Astrocyte of the cerebellum (primary cell): ENCODE data around the gene LPCAT2.
"Not testable (repeated sequence)": the region's sequence is repeated elsewhere in the genome, so short reads cannot be mapped to it uniquely, and the experiment has no call there.

ENCODE experiments used
- DNase-seq: peaks from one replicate; pipeline ENCODE4 v3.0.0-alpha.2; 2011; ENCODE audit warnings: low read depth
- H3K4me3 ChIP-seq: 2 replicates; pipeline ENCODE4 v1.5.1; 2011; ENCODE audit warnings: mild to moderate bottlenecking, low read depth, low read length, moderate library complexity
- in situ Hi-C: cut with HindIII; loops from 2 replicates; pipeline ENCODE4 v1.10.0; 2017; ENCODE audit warnings: low sequenced_read_pairs
- TF ChIP-seq, protein P1 (sequence below): IDR thresholded peaks from 2 replicates; pipeline ENCODE4 v1.5.1; 2012; ENCODE audit warnings: low read length, low read depth, moderate library complexity, mild to moderate bottlenecking; ENCODE audit errors: missing control alignments

LPCAT2 gene

DNA sequence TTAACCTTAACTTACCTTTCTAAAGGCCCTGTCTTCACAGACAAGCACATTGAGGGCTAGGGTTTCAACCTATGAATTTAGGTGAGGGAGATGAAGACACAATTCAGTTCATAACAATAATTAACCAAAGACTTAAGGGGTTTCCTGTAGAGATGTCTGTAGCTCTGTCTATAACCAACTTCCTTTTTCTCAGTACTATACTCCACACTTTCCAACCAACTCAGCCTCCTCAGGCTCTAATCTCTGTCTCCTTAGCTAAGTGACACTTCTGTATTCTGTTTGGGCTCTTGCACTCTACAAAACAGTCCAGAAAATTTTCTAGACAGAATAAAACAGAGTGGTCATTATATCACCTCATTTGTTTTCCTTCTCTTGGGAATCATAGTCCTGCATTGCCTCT is 83.4 kb downstream of the LPCAT2 start:
- DNase-seq: no peak
- TF ChIP-seq, protein P1, sequence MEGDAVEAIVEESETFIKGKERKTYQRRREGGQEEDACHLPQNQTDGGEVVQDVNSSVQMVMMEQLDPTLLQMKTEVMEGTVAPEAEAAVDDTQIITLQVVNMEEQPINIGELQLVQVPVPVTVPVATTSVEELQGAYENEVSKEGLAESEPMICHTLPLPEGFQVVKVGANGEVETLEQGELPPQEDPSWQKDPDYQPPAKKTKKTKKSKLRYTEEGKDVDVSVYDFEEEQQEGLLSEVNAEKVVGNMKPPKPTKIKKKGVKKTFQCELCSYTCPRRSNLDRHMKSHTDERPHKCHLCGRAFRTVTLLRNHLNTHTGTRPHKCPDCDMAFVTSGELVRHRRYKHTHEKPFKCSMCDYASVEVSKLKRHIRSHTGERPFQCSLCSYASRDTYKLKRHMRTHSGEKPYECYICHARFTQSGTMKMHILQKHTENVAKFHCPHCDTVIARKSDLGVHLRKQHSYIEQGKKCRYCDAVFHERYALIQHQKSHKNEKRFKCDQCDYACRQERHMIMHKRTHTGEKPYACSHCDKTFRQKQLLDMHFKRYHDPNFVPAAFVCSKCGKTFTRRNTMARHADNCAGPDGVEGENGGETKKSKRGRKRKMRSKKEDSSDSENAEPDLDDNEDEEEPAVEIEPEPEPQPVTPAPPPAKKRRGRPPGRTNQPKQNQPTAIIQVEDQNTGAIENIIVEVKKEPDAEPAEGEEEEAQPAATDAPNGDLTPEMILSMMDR: no peak
- in situ Hi-C loops: no loop called here
- no peak overlapping the region for H3K4me3 ChIP-seq

DNA sequence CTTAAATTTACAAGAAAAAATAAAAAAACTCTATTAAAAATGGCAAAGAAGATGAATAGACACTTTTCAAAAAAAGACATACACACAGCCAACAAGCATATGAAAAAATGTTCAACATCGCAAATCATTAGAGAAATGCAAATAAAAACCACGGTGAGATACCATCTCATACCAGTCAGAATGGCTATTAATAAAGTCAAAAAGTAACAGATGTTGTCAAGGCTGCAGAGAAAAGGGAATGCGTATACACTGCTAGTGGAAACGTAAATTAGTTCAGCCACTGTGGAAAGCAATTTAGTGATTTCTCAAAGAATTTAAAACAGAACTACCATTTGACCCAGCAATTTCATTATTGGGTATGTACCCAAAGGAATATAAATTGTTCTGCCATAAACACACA is 89.1 kb downstream of the LPCAT2 start:
- H3K4me3 ChIP-seq: no peak overlapping the region
- TF ChIP-seq, protein P1: no peak
- in situ Hi-C loops: no loop called here
- DNase-seq: no peak

DNA sequence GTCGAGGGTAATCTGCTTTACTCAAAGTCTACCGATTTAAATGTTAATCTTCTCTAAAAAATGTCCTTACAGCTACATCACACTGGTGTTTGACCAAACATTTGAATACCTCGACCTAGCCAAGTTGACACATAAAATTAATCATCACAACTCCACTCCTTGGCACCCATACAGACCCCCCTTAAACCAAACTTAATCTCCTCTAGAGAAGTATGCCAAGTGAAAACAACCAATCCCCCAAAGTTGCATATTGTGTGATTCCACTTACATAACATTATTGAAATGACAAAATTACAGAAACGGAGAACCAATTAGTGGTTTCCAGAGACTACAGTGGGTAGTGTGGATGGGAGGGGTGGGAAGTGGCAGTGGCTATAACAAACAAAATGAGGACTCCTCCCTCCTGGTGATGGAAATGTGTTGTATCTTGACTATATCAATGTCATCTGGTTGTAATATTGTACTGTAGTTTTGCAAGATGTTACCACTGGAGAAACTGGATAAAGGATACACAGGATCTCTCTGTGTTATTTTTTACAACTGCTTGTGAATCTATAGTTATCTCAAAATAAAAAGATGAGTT is 97.0 kb downstream of the LPCAT2 start:
- no peak for DNase-seq
- in situ Hi-C loops: no loop called here
- no peak overlapping the region for H3K4me3 ChIP-seq
- TF ChIP-seq, protein P1: no peak

DNA sequence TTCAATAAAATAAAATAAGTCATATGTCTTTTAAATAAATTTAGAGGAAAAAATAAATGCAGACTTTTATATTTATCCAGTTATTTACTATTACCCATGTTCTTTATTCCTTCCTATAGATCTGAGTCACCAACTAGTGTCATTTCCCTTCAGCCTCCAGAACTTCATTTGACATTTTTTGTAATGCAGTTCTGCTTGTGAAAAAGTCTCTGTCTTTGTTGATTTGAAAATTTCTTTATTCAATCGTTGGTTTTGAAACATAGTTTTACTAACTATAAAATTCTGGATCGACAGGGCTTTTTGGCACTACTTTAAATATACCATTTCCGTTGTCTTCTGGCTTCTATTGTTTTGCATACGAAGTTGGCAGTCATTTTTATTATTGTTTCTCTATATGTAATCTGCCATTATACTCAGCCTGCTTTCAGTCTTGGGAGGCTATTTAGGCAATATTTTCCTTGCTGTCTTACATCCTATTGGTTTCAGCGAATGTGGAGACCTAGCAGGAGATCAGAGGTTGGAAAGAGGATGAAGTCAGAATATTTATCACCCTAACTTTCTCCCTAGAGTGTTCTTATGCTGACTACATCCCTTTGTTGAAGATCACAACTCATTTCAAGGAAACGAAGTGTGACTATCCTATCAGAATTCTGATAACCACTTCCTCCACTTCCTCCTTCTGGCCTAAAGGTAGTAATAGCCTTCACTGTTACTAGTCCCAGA is 104.9 kb downstream of the LPCAT2 start:
- no peak overlapping the region for H3K4me3 ChIP-seq
- TF ChIP-seq, protein P1: no peak
- in situ Hi-C loops: no loop called here
- no peak for DNase-seq

DNA sequence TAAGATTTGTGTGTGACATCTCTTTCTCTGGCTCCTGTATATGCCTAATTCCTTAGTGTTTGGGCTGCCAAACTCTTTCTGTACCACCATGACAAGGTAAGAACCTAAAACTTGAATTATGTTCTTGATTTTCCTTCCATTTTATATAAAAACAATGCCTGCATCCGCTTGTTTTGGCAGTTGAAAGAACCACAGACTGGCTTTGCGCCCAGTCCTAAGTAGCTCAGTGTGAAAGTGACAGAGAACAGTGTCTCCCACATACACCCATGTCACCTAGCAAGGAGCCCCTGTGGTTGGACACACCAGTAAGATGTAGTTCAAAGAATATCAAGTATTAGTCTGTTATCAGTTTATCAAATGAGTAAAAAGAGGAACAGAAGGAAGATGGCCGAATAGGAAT is 106.2 kb downstream of the LPCAT2 start:
- DNase-seq: no peak
- H3K4me3 ChIP-seq: no peak overlapping the region
- in situ Hi-C loops: no loop called here
- TF ChIP-seq, protein P1: no peak

DNA sequence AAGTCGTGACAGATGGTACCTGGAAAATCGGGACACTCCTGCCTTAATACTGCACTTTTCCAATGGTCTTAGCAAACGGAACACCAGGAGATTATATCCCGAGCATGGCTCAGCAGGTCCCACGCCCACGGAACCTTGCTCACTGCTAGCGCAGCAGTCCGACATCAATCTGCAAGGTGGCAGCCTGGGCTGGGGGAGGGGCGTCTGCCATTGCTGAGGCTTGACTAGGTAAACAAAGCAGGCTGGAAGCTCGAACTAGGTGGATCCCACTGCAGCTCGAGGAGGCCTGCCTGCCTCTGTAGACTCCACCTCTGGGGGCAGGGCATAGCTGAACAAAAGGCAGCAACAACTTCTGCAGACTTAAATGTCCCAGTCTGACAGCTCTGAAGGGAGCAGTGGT is 106.8 kb downstream of the LPCAT2 start:
- DNase-seq, in situ Hi-C loops, H3K4me3 ChIP-seq: not testable (repeated sequence)

DNA sequence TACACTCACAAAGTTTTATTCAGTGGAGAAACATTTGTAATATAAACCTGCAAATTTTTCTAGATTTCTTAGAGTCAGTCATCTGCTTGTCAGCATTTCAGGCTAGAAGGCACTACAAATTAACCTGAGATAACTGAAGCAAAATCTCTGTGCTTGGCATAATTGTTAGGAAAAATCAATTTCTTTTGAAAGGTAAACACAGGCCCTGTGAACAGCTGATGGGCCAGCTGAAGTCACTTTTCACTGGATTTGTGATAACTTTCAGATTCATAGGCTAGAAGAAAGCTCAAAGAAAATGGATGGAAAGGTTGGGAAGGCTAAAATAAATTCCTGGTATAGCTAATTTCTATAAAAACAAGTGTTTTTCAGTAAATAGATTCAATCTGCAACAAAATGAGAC is 112.9 kb downstream of the LPCAT2 start:
- no peak for DNase-seq
- in situ Hi-C loops: no loop called here
- no peak overlapping the region for H3K4me3 ChIP-seq
- TF ChIP-seq, protein P1: no peak
